Lower leg skin (tissue), 3 donors: Measurements from ENCODE around the gene EPHA6.

Source experiments
- POLR2A ChIP-seq, 2 donors: fragments of 450-650 bp; IDR thresholded peaks; one replicate each; pipeline ENCODE4 v1.6.1; 2016 to 2017; ENCODE audit warnings: antibody characterized with exemption in 2 of 2, mild to moderate bottlenecking in 1 of 2, moderate library complexity in 1 of 2
- TF ChIP-seq, protein P1 (sequence below), 3 donors: fragments of 450-650 bp; IDR thresholded peaks; one replicate each; pipeline ENCODE4 v1.5.1; 2016; ENCODE audit warnings: antibody characterized with exemption in 3 of 3, mild to moderate bottlenecking in 3 of 3, moderate library complexity in 2 of 3

- TF ChIP-seq, protein P1, sequence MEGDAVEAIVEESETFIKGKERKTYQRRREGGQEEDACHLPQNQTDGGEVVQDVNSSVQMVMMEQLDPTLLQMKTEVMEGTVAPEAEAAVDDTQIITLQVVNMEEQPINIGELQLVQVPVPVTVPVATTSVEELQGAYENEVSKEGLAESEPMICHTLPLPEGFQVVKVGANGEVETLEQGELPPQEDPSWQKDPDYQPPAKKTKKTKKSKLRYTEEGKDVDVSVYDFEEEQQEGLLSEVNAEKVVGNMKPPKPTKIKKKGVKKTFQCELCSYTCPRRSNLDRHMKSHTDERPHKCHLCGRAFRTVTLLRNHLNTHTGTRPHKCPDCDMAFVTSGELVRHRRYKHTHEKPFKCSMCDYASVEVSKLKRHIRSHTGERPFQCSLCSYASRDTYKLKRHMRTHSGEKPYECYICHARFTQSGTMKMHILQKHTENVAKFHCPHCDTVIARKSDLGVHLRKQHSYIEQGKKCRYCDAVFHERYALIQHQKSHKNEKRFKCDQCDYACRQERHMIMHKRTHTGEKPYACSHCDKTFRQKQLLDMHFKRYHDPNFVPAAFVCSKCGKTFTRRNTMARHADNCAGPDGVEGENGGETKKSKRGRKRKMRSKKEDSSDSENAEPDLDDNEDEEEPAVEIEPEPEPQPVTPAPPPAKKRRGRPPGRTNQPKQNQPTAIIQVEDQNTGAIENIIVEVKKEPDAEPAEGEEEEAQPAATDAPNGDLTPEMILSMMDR (IDR thresholded peaks at IDR 0.05), result no peak
- no peak for TF ChIP-seq POLR2A (IDR thresholded peaks at IDR 0.05)
These were observed 176.8 kb downstream of the EPHA6 start for GRCh38 chr3:96991231-96991630.
